Measurements from ENCODE around the gene HMCN2.

- TF ChIP-seq, protein P1, sequence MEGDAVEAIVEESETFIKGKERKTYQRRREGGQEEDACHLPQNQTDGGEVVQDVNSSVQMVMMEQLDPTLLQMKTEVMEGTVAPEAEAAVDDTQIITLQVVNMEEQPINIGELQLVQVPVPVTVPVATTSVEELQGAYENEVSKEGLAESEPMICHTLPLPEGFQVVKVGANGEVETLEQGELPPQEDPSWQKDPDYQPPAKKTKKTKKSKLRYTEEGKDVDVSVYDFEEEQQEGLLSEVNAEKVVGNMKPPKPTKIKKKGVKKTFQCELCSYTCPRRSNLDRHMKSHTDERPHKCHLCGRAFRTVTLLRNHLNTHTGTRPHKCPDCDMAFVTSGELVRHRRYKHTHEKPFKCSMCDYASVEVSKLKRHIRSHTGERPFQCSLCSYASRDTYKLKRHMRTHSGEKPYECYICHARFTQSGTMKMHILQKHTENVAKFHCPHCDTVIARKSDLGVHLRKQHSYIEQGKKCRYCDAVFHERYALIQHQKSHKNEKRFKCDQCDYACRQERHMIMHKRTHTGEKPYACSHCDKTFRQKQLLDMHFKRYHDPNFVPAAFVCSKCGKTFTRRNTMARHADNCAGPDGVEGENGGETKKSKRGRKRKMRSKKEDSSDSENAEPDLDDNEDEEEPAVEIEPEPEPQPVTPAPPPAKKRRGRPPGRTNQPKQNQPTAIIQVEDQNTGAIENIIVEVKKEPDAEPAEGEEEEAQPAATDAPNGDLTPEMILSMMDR (IDR thresholded peaks at IDR 0.05), result no peak
- TF ChIP-seq NR3C1 (CRISPR knock-in tag; conservative IDR thresholded peaks at IDR 0.05; ENCODE audit: low read depth) (no peak), AFF4 (CRISPR knock-in tag; IDR thresholded peaks at IDR 0.05; ENCODE audit: borderline replicate concordance) (no peak), ATF3 (CRISPR knock-in tag; conservative IDR thresholded peaks at IDR 0.05) (no peak), JUN (CRISPR knock-in tag; IDR thresholded peaks at IDR 0.05) (no peak), RELA (CRISPR knock-in tag; IDR thresholded peaks at IDR 0.05; ENCODE audit: borderline replicate concordance) (no peak), ELF4 (CRISPR knock-in tag; IDR thresholded peaks at IDR 0.05; ENCODE audit: low read depth) (no peak), USF1 (CRISPR knock-in tag; IDR thresholded peaks at IDR 0.05) (no peak), E2F4 (CRISPR knock-in tag; IDR thresholded peaks at IDR 0.05; ENCODE audit: borderline replicate concordance, low read depth) (no peak), GABPB1 (CRISPR knock-in tag; IDR thresholded peaks at IDR 0.05) (no peak)
Measured at GRCh38 chr9:130387905-130388304, 122.3 kb downstream of the HMCN2 start.

All from WTC11 (cell line).